Neutrophil (primary cell): ENCODE data around the gene ASCC2.
"Not testable (repeated sequence)": the region's sequence is repeated elsewhere in the genome, so short reads cannot be mapped to it uniquely, and the experiment has no call there.

Experiments used
- H3K27ac ChIP-seq: fragments of 200-600 bp; sonication (generic); 2 replicates; pipeline ENCODE4 v1.5.1; 2016; ENCODE audit warnings: mild to moderate bottlenecking, moderate library complexity
- H3K27me3 ChIP-seq: fragments of 200-600 bp; sonication (generic); 2 replicates; pipeline ENCODE4 v1.6.0; 2016; ENCODE audit warnings: mild to moderate bottlenecking
- H3K36me3 ChIP-seq: fragments of 200-600 bp; sonication (generic); 2 replicates; pipeline ENCODE4 v1.5.1; 2017
- H3K4me1 ChIP-seq, 2 experiments: fragments of 200-600 bp in 1 of 2; sonication (generic) in 1 of 2; 1 replicate in 1 of 2; 2 replicates in 1 of 2; pipeline versions ENCODE4 v1.5.1 to v1.6.1; 2013 to 2016; ENCODE audit warnings: low read depth in 1 of 2, low read length in 1 of 2, mild to moderate bottlenecking in 1 of 2, moderate library complexity in 1 of 2; ENCODE audit not compliant: control insufficient read depth in 1 of 2, insufficient read depth in 1 of 2
- H3K4me3 ChIP-seq, 2 experiments: fragments of 200-600 bp in 1 of 2; sonication (generic) in 1 of 2; 1 replicate in 1 of 2; 2 replicates in 1 of 2; pipeline ENCODE4 v1.5.1; 2013 to 2016; ENCODE audit warnings: low read depth in 1 of 2, low read length in 1 of 2, mild to moderate bottlenecking in 1 of 2, moderate library complexity in 1 of 2
- H3K9me3 ChIP-seq: fragments of 200-600 bp; sonication (generic); 2 replicates; pipeline ENCODE4 v1.5.1; 2016
- CTCF ChIP-seq: fragments of 200-600 bp; sonication (generic); IDR thresholded peaks from 2 replicates; pipeline ENCODE4 v1.5.1; 2016; ENCODE audit warnings: antibody characterized with exemption

The ASCC2 gene

GRCh38 chr22:29840498-29840897 lies 2.4 kb upstream of the ASCC2 start:
- Histone ChIP-seq H3K4me1 (peaks cover 41% of the 10 kb centered on the region in 2 experiments), H3K27ac (no peak overlapping the region), H3K27me3 (no peaks in the 10 kb centered on the region), H3K4me3 (no peak overlapping the region), H3K9me3 (no peaks in the 10 kb centered on the region), H3K36me3 (no peaks in the 10 kb centered on the region)
- TF ChIP-seq CTCF: no peak

- H3K4me3 ChIP-seq: peak overlapping the region; percentile 85 to 90
- H3K4me1 ChIP-seq: peaks cover 42 to 43% of the 10 kb centered on the region in 2 experiments
- no peak for TF ChIP-seq CTCF
- H3K27ac ChIP-seq: peak overlapping the region; percentile 91
- no peaks in the 10 kb centered on the region for H3K36me3 ChIP-seq
- no peaks in the 10 kb centered on the region for H3K9me3 ChIP-seq
- no peaks in the 10 kb centered on the region for H3K27me3 ChIP-seq
Measured at GRCh38 chr22:29839039-29839438, 965 bp upstream of the ASCC2 start.

GRCh38 chr22:29838599-29838956 lies 504 bp upstream of the ASCC2 start:
- no peak for TF ChIP-seq CTCF
- Histone ChIP-seq H3K9me3 (no peaks in the 10 kb centered on the region), H3K4me1 (peaks cover 42 to 43% of the 10 kb centered on the region in 2 experiments), H3K36me3 (no peaks in the 10 kb centered on the region), H3K4me3 (peak overlapping the region; percentile 85 to 90), H3K27me3 (no peaks in the 10 kb centered on the region), H3K27ac (peak overlapping the region; percentile 91)

- peaks cover 43 to 44% of the 10 kb centered on the region in 2 experiments for H3K4me1 ChIP-seq
- not testable (repeated sequence) for H3K27me3 ChIP-seq, H3K27ac ChIP-seq, H3K9me3 ChIP-seq, H3K36me3 ChIP-seq
- H3K4me3 ChIP-seq: peak overlapping the region in 1 of 2 experiments; percentile 85
Measured at GRCh38 chr22:29836791-29837370, 1.2 kb downstream of the ASCC2 start.

GRCh38 chr22:29834046-29834445 lies 4.0 kb downstream of the ASCC2 start:
- H3K9me3 ChIP-seq: no peaks in the 10 kb centered on the region
- H3K27ac ChIP-seq: no peak overlapping the region
- H3K36me3 ChIP-seq: peaks cover 3% of the 10 kb centered on the region
- no peaks in the 10 kb centered on the region for H3K27me3 ChIP-seq
- H3K4me3 ChIP-seq: no peak overlapping the region
- no peak for TF ChIP-seq CTCF
- H3K4me1 ChIP-seq: peaks cover 40 to 41% of the 10 kb centered on the region in 2 experiments

GRCh38 chr22:29833392-29833965 lies 4.6 kb downstream of the ASCC2 start:
- H3K27ac ChIP-seq: no peak overlapping the region
- no peak for TF ChIP-seq CTCF
- H3K4me3 ChIP-seq: no peak overlapping the region
- H3K36me3 ChIP-seq: peaks cover 3% of the 10 kb centered on the region
- H3K27me3 ChIP-seq: no peaks in the 10 kb centered on the region
- H3K9me3 ChIP-seq: no peaks in the 10 kb centered on the region
- H3K4me1 ChIP-seq: peaks cover 35% of the 10 kb centered on the region in 2 experiments
